SJSA1 (cell line): Measurements from ENCODE around the gene SLC9A8. TPM values are rescaled to one million over a fixed set of nuclear protein-coding genes. Genes with fewer than 3 reads are reported as not detected.
"Not testable (repeated sequence)": the region's sequence is repeated elsewhere in the genome, so short reads cannot be mapped to it uniquely, and the experiment has no call there.

ENCODE experiments used
- DNase-seq, 2 experiments: peaks; one replicate each; pipeline ENCODE4 v3.0.0-alpha.2; 2015 to 2020; ENCODE audit warnings: low spot score in 2 of 2, low read depth in 1 of 2
- H3K27ac ChIP-seq: fragments of 250-450 bp; sonication (Bioruptor Pico); 2 replicates; pipeline ENCODE4 v1.5.1; 2020; ENCODE audit warnings: mild to moderate bottlenecking, moderate library complexity
- H3K27me3 ChIP-seq: fragments of 250-450 bp; sonication (Bioruptor Pico); replicated peaks from 2 replicates; pipeline ENCODE4 v1.5.1; 2020; ENCODE audit warnings: mild to moderate bottlenecking, moderate library complexity
- H3K36me3 ChIP-seq: fragments of 250-450 bp; sonication (Bioruptor Pico); 2 replicates; pipeline ENCODE4 v1.5.1; 2020; ENCODE audit warnings: mild to moderate bottlenecking
- H3K4me1 ChIP-seq: fragments of 250-450 bp; sonication (Bioruptor Pico); replicated peaks from 2 replicates; pipeline ENCODE4 v1.6.1; 2021; ENCODE audit warnings: mild to moderate bottlenecking
- H3K4me3 ChIP-seq: fragments of 250-450 bp; sonication (Bioruptor Pico); 2 replicates; pipeline ENCODE4 v1.5.1; 2020; ENCODE audit warnings: mild to moderate bottlenecking
- H3K9me3 ChIP-seq: fragments of 250-450 bp; sonication (Bioruptor Pico); replicated peaks from 2 replicates; pipeline ENCODE4 v1.5.1; 2020; ENCODE audit warnings: mild to moderate bottlenecking
- total RNA-seq: library from RNA; depleted of rRNA; stranded (reverse); fragments of >200 nt; shearing (Covaris generic); gene quantifications from 2 replicates; pipeline ENCODE4 v1.2.3, GENCODE V29; 2014

SLC9A8 gene
- total RNA-seq, 1 experiment from 2014 or later, result 5.5 TPM

- no peaks in the 10 kb centered on the region for H3K4me1 ChIP-seq
- no peak for DNase-seq
- no peaks in the 10 kb centered on the region for H3K36me3 ChIP-seq
- no peaks in the 10 kb centered on the region for H3K9me3 ChIP-seq
- no peak overlapping the region for H3K4me3 ChIP-seq
- H3K27ac ChIP-seq, result no peak overlapping the region
- H3K27me3 ChIP-seq, result no peaks in the 10 kb centered on the region
Observed at GRCh38 chr20:49795135-49795424, 17.5 kb upstream of the SLC9A8 start.

GRCh38 chr20:49796600-49797343 lies 15.9 kb upstream of the SLC9A8 start:
- Histone ChIP-seq H3K9me3 (no peaks in the 10 kb centered on the region), H3K4me3 (no peak overlapping the region), H3K4me1 (no peaks in the 10 kb centered on the region), H3K36me3 (no peaks in the 10 kb centered on the region), H3K27ac (no peak overlapping the region), H3K27me3 (no peaks in the 10 kb centered on the region)
- no peak for DNase-seq

DNA sequence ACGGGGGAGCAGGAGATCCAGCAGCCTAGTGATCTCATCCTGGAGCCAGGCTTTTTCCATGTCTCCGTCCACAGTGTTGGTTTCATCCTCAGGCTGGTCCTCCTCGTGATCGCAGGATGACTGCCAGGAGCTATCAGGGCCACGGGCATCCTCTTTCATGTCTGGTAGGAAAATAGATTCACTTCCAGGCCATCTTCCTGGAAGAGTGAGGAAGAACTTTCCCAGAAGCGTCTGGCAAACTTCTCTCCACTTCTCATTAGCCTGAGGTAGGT lies 15.3 kb upstream of the SLC9A8 start:
- Histone ChIP-seq H3K4me1 (no peaks in the 10 kb centered on the region), H3K36me3 (no peaks in the 10 kb centered on the region), H3K27me3 (no peaks in the 10 kb centered on the region), H3K27ac (no peak overlapping the region), H3K4me3 (no peak overlapping the region), H3K9me3 (no peaks in the 10 kb centered on the region)
- DNase-seq, result no peak

DNA sequence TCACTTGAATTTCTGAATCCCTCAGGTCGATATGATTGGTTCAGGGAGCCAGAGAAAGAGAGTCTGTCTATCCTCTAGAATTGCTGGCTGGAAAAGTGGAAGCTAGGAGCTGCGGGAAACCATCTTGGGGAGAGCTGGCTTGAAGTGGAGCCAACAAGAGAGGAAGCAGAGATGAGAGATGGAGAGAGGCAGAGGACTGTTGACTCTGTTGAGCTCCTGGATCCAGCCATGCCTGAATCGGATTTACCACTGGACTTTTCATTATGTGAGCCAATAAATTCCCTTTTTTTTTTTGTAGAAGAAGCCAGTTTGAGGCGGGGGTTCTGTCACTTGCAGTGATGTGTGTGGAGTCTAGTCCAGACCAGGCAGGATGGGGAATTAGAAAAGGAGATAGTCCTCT lies 13.9 kb upstream of the SLC9A8 start:
- Histone ChIP-seq H3K4me3 (no peak overlapping the region), H3K4me1 (no peaks in the 10 kb centered on the region), H3K36me3 (no peaks in the 10 kb centered on the region), H3K9me3 (no peaks in the 10 kb centered on the region), H3K27me3 (no peaks in the 10 kb centered on the region), H3K27ac (no peak overlapping the region)
- DNase-seq, result no peak

- Histone ChIP-seq H3K27ac (no peak overlapping the region), H3K4me3 (no peak overlapping the region), H3K9me3 (no peaks in the 10 kb centered on the region), H3K27me3 (no peaks in the 10 kb centered on the region), H3K4me1 (no peaks in the 10 kb centered on the region), H3K36me3 (no peaks in the 10 kb centered on the region)
- no peak for DNase-seq
Observed at GRCh38 chr20:49799698-49800097, 12.9 kb upstream of the SLC9A8 start.

- Histone ChIP-seq H3K9me3 (no peaks in the 10 kb centered on the region), H3K4me1 (no peaks in the 10 kb centered on the region), H3K27ac (no peak overlapping the region), H3K4me3 (no peak overlapping the region), H3K36me3 (no peaks in the 10 kb centered on the region), H3K27me3 (no peaks in the 10 kb centered on the region)
- no peak for DNase-seq
Observed at GRCh38 chr20:49803418-49803817, 9.2 kb upstream of the SLC9A8 start.

DNA sequence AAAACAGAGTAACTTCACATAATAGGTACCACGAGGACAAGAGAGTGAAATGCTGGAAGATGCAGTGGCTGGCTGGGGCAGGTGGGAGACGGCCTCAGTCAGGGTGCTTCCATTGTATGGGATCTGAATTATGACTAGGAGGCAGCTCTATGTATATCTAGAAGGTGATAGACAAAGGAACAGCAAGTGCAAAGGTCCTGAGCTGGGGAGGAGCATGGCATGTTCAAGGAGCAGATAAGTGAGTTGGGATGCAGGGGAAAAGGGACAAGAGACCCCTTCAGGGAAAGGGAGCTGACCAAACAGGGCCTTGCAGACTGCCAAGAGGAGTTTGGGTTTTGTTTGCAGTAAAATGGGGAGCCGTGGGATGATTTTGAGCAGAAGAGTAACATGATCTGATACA lies 8.3 kb upstream of the SLC9A8 start:
- DNase-seq, result no peak
- Histone ChIP-seq H3K27ac (no peak overlapping the region), H3K9me3 (no peaks in the 10 kb centered on the region), H3K4me3 (no peak overlapping the region), H3K36me3 (no peaks in the 10 kb centered on the region), H3K27me3 (no peaks in the 10 kb centered on the region), H3K4me1 (no peaks in the 10 kb centered on the region)

DNA sequence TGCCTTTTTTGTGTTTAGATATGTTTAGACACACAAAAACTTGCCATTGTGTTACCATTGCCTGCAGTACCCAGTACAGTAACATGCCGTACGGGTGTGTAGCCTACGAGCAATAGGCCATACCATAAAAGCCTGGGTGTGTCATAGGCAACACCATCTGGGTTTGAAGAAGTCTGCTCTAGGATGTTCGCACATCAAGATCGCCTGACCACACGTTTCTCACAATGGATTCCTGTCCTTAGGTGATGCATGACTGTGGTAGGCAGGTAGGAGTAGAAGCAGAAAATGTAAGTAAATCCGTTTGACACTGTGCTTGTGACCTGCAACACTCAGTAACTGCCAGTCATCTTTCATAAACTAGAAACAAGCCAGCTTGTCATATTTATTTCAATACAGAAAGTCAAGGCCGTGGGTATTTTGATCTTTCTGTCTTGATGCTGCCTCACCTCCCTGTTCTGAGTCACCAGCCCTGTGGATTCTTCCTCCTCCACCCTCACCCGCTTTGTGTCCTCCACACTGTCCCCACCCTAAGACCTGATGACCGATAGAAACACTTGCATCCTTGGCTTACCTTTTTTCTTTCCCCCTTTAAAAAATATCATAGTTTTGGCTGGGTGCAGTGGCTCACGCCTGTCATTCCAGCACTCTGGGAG lies 7.3 kb upstream of the SLC9A8 start:
- not testable (repeated sequence) for H3K9me3 ChIP-seq, H3K36me3 ChIP-seq, DNase-seq, H3K27me3 ChIP-seq, H3K27ac ChIP-seq, H3K4me1 ChIP-seq, H3K4me3 ChIP-seq

DNA sequence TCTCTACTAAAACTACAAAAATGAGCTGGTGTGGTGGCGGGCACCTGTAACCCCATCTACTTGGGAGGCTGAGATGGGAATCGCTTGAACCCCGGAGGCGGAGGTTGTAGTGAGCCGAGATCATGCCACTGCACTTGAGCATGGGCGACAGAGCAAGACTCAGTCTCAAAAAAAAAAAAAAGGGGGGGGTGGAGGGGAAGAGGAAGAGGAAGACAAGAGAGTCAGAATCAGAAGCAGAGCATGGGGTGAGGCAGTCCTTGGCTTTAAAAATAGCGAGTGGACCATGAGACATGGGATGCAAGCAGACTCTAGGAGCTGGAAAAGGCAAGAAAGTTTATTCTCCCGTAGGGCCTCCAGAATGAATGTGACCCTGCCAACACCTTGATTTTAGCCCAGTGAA lies 3.9 kb upstream of the SLC9A8 start:
- Histone ChIP-seq H3K4me1 (peaks cover 10% of the 10 kb centered on the region), H3K27me3 (no peaks in the 10 kb centered on the region), H3K27ac (no peak overlapping the region), H3K9me3 (no peaks in the 10 kb centered on the region), H3K4me3 (no peak overlapping the region), H3K36me3 (no peaks in the 10 kb centered on the region)
- DNase-seq, result no peak

GRCh38 chr20:49809803-49810359 lies 2.7 kb upstream of the SLC9A8 start:
- Histone ChIP-seq H3K27ac (no peak overlapping the region), H3K36me3 (peaks cover under 1% of the 10 kb centered on the region; the same call in 1 of the 2 replicates), H3K4me1 (peaks cover 11% of the 10 kb centered on the region), H3K27me3 (no peaks in the 10 kb centered on the region), H3K9me3 (no peaks in the 10 kb centered on the region), H3K4me3 (no peak overlapping the region)
- no peak for DNase-seq

DNA sequence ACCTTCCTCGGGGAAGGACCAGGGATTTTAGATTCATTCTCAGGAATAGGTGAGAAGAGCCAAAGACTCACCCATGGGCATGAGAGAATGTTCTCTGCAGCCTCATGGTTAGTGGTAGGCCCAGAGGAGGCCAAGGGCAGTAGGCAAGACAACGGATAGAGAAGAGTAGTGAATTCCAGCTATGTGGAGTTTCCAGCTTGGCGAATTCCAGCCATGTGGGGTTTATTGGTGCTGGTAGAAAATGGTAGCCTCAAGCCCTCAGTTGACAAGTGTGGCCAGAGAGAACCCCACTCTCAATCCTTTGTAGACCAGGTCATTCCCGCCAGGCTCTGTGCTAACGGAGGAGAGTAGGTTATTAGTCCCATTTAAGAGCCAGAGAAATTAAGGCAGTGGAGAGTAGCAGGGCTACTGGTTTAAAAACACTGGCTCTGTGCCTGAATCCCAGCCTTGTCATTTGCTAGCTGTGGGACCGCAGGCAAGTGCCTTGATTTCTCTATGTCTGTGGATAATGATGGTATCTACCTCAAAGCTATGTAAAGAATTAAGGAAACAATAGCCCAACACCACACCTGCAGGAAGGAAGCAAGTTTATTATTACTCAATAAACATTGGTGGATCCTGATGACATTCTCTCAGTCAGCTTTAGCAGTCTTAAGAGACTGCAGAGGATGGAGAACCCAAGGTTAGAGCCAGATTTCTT lies 2.0 kb upstream of the SLC9A8 start:
- no peak overlapping the region for H3K27ac ChIP-seq
- DNase-seq, result peak in 1 of 2 experiments; percentile 19
- no peak overlapping the region for H3K4me3 ChIP-seq

DNA sequence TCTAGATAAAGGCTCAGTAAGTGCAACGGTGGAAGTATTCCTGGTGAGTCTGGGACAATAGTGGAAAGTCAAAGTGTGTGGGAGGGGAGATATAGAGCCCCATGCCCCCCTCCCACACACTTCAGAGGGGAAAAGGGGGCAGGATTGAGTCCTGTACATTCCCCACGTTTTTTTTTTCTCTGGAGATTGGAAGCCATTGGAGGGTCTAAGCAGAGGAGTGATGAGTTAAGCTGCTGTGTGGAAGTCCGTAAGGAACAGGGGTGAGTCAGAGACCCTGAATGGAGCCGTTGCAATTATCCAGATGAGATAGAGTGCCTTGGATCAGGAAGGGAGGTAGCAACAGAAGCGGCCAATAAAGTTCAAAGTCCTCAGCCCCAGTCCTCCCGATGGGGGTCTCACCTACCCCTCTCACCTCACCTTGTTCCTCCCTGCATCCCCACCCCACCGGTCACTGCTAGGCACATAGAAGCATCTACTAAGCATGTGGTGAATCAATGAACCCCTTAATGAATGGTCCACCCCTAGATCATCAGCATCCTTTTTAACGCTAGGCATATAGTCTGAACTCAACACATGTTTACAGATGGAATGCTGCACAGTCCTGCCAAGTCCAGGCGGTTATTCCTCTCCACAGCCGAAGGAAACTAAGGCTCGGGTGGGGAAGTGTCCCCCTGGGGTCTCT lies 662 bp upstream of the SLC9A8 start:
- Histone ChIP-seq H3K27me3 (no peaks in the 10 kb centered on the region), H3K4me3 (peak overlapping the region; percentile 61), H3K27ac (peak overlapping the region; percentile 83), H3K4me1 (peaks cover 11% of the 10 kb centered on the region), H3K9me3 (no peaks in the 10 kb centered on the region), H3K36me3 (peaks cover 16% of the 10 kb centered on the region)
- peak in 1 of 2 experiments; percentile 32 for DNase-seq

More for the DNA sequence above, 2.0 kb upstream of the SLC9A8 start:
- Histone ChIP-seq H3K36me3 (peaks cover 7% of the 10 kb centered on the region), H3K4me1 (peaks cover 11% of the 10 kb centered on the region), H3K9me3 (no peaks in the 10 kb centered on the region), H3K27me3 (no peaks in the 10 kb centered on the region)

GRCh38 chr20:49813305-49813974 lies 812 bp downstream of the SLC9A8 start:
- peak overlapping the region; percentile 61 for H3K4me3 ChIP-seq
- H3K36me3 ChIP-seq, result peaks cover 22% of the 10 kb centered on the region
- peak overlapping the region; percentile 83 for H3K27ac ChIP-seq
- H3K4me1 ChIP-seq, result peaks cover 11% of the 10 kb centered on the region
- H3K9me3 ChIP-seq, result no peaks in the 10 kb centered on the region
- DNase-seq, result no peak
- H3K27me3 ChIP-seq, result no peaks in the 10 kb centered on the region
